IMR-90 (cell line): ENCODE data around the gene APP. TPM values are rescaled to one million over a fixed set of nuclear protein-coding genes. Genes with fewer than 3 reads are reported as not detected.

Experiments used
- ATAC-seq: fragments of 200-7000 bp; cut with Tn5 transposase; 2 replicates; pipeline ENCODE4 v1.9.1; 2020; ENCODE audit warnings: low read depth, mild to moderate bottlenecking, moderate library complexity
- BruUV-seq: library from RNA; stranded (reverse); fragments of 400-500 nt; replicated peaks from 2 replicates; lab custom pipeline; 2021; lab: Mats Ljungman, UMichigan
- CTCF ChIA-PET: fragments of 300-600 bp; formaldehyde crosslinking; extraction: SDS; loops from one replicate; lab custom pipeline; 2021; ENCODE audit warnings: antibody characterized with exemption; lab: Yijun Ruan, JAX
- POLR2A ChIA-PET: fragments of 300-600 bp; sonication (Branson Sonifier 250); formaldehyde crosslinking; loops from one replicate; lab custom pipeline; 2022; ENCODE audit warnings: antibody characterized with exemption; ENCODE audit not compliant: unreplicated experiment; lab: Charles Lee
- DNase-seq: peaks from one replicate; pipeline ENCODE4 v3.0.0; 2013
- H2AFZ ChIP-seq: replicated peaks from 2 replicates; pipeline ENCODE3; 2013; ENCODE audit warnings: low read length, mild to moderate bottlenecking; ENCODE audit not compliant: poor library complexity
- H2AK5ac ChIP-seq: 2 replicates; pipeline ENCODE4 v1.6.1; 2013; ENCODE audit warnings: low read depth, low read length, inconsistent platforms
- H2AK9ac ChIP-seq: replicated peaks from 2 replicates; pipeline ENCODE3; 2013; ENCODE audit warnings: mild to moderate bottlenecking, low read depth, low read length, moderate library complexity; ENCODE audit not compliant: poor library complexity
- H2BK120ac ChIP-seq: 2 replicates; pipeline ENCODE4 v1.6.1; 2013; ENCODE audit warnings: low read depth, low read length, inconsistent platforms
- H2BK15ac ChIP-seq: 3 replicates; pipeline ENCODE4 v1.6.1; 2013; ENCODE audit warnings: low read depth, low read length, inconsistent platforms
- H2BK20ac ChIP-seq: 2 replicates; pipeline ENCODE4 v1.6.1; 2013; ENCODE audit warnings: low read depth, mild to moderate bottlenecking, inconsistent platforms, low read length, moderate library complexity
- H2BK5ac ChIP-seq: 2 replicates; pipeline ENCODE4 v1.6.1; 2013; ENCODE audit warnings: mild to moderate bottlenecking, low read depth, low read length, inconsistent platforms; ENCODE audit not compliant: poor library complexity, severe bottlenecking
- H3K14ac ChIP-seq: replicated peaks from 2 replicates; pipeline ENCODE4 v1.6.1; 2013; ENCODE audit warnings: low read depth, low read length, inconsistent platforms
- H3K18ac ChIP-seq: 2 replicates; pipeline ENCODE4 v1.6.1; 2013; ENCODE audit warnings: low read depth, low read length, control low read depth
- H3K23ac ChIP-seq: 2 replicates; pipeline ENCODE4 v1.6.1; 2013; ENCODE audit warnings: low read depth, low read length, inconsistent platforms
- H3K27ac ChIP-seq: 2 replicates; pipeline ENCODE4 v1.5.1; 2013; ENCODE audit warnings: mild to moderate bottlenecking, control low read depth, low read length; ENCODE audit not compliant: insufficient read depth
- H3K27me3 ChIP-seq: 2 replicates; pipeline ENCODE4 v1.6.1; 2013; ENCODE audit warnings: low read length; ENCODE audit not compliant: control insufficient read depth, insufficient read depth
- H3K36me3 ChIP-seq: 2 replicates; pipeline ENCODE4 v1.6.1; 2013; ENCODE audit warnings: low read length, mixed read lengths; ENCODE audit not compliant: control insufficient read depth, insufficient read depth
- H3K4ac ChIP-seq: 2 replicates; pipeline ENCODE4 v1.6.1; 2013; ENCODE audit warnings: low read depth, low read length, inconsistent platforms
- H3K4me1 ChIP-seq: 2 replicates; pipeline ENCODE4 v1.6.1; 2013; ENCODE audit warnings: low read length, mixed read lengths; ENCODE audit not compliant: control insufficient read depth, insufficient read depth
- H3K4me2 ChIP-seq: 2 replicates; pipeline ENCODE4 v1.6.1; 2013; ENCODE audit warnings: low read depth, mild to moderate bottlenecking, control low read depth, low read length, moderate library complexity
- H3K4me3 ChIP-seq: 2 replicates; pipeline ENCODE4 v1.5.1; 2013; ENCODE audit warnings: low read depth, mild to moderate bottlenecking, control low read depth, low read length, moderate library complexity; ENCODE audit not compliant: insufficient read depth
- H3K56ac ChIP-seq: 2 replicates; pipeline ENCODE4 v1.6.1; 2013; ENCODE audit warnings: low read length, inconsistent platforms; ENCODE audit not compliant: insufficient read depth; ENCODE audit errors: extremely low read depth
- H3K79me1 ChIP-seq, 2 experiments: 2 replicates each; pipeline ENCODE4 v1.6.1; 2013; ENCODE audit warnings: low read length in 2 of 2, inconsistent platforms in 1 of 2, low read depth in 1 of 2
- H3K9ac ChIP-seq: 2 replicates; pipeline ENCODE4 v1.6.1; 2013; ENCODE audit warnings: low read depth, low read length, control low read depth
- H3K9me1 ChIP-seq: 2 replicates; pipeline ENCODE4 v1.6.1; 2013; ENCODE audit warnings: low read length, inconsistent platforms; ENCODE audit not compliant: insufficient read depth
- H3K9me3 ChIP-seq: 2 replicates; pipeline ENCODE4 v1.6.1; 2013; ENCODE audit warnings: low read length; ENCODE audit not compliant: control insufficient read depth, insufficient read depth
- H4K20me1 ChIP-seq: 2 replicates; pipeline ENCODE4 v1.6.1; 2013; ENCODE audit warnings: low read length, inconsistent platforms; ENCODE audit not compliant: insufficient read depth
- H4K5ac ChIP-seq: 2 replicates; pipeline ENCODE4 v1.6.1; 2013; ENCODE audit warnings: mild to moderate bottlenecking, low read depth, low read length, control low read depth
- H4K8ac ChIP-seq, 2 experiments: 2 replicates each; pipeline ENCODE4 v1.6.1; 2013; ENCODE audit warnings: low read depth in 2 of 2, low read length in 2 of 2, control low read depth in 1 of 2, inconsistent platforms in 1 of 2
- H4K91ac ChIP-seq: 2 replicates; pipeline ENCODE4 v1.6.1; 2013; ENCODE audit warnings: low read depth, low read length, inconsistent platforms; ENCODE audit not compliant: insufficient read depth
- CHD1 ChIP-seq: IDR thresholded peaks from 2 replicates; pipeline ENCODE4 v1.6.1; 2012; ENCODE audit warnings: low read depth, low read length, improper control_type of control experiment
- WGBS, 2 experiments: methylation state at CpG; one replicate each; pipeline versions ENCODE4 v1.1.5 to v1.1.7; 2013; ENCODE audit warnings: missing lambda C conversion rate in 2 of 2; ENCODE audit not compliant: insufficient read length in 1 of 2; ENCODE audit errors: extremely low coverage in 2 of 2; 5-methylcytosine and 5-hydroxymethylcytosine counted together
- dilution Hi-C: fragments of 300-500 bp; cut with HindIII; formaldehyde crosslinking; loops from one replicate; pipeline ENCODE4 v1.14.3; 2018; ENCODE audit warnings: low sequenced_read_pairs; ENCODE audit not compliant: unreplicated experiment
- in situ Hi-C: fragments of 300-500 bp; cut with MboI; formaldehyde crosslinking; loops from 3 replicates; pipeline ENCODE4 v1.14.3; 2019; ENCODE audit warnings: low sequenced_read_pairs, inconsistent platforms, mixed read lengths
- intact Hi-C: fragments of 100-400 bp; cut with micrococcal nuclease; formaldehyde crosslinking; loops from 2 replicates; pipeline ENCODE4 v1.10.0; 2022
- polyA plus RNA-seq, 3 experiments: library from polyadenylated mRNA; depleted of rRNA; stranded (reverse); fragments of >200 nt; gene quantifications; 2 replicates each; pipeline ENCODE4 v1.2.3, GENCODE V29; 2012; ENCODE audit warnings: low replicate concordance in 1 of 3
- total RNA-seq: library from RNA; depleted of rRNA; stranded (reverse); fragments of >200 nt; gene quantifications from 2 replicates; pipeline ENCODE4 v1.2.3, GENCODE V29; 2012
- TF ChIP-seq, protein P1 (sequence below): fragments of 150-350 bp; IDR thresholded peaks from 2 replicates; pipeline ENCODE4 v1.6.1; 2016; ENCODE audit warnings: low read depth, mild to moderate bottlenecking, low read length, moderate library complexity, borderline replicate concordance

Gene APP
- total and polyA plus RNA-seq, 2 of the 4 experiments (the other 2 are of a cell fraction), result 191 to 530 TPM

DNA sequence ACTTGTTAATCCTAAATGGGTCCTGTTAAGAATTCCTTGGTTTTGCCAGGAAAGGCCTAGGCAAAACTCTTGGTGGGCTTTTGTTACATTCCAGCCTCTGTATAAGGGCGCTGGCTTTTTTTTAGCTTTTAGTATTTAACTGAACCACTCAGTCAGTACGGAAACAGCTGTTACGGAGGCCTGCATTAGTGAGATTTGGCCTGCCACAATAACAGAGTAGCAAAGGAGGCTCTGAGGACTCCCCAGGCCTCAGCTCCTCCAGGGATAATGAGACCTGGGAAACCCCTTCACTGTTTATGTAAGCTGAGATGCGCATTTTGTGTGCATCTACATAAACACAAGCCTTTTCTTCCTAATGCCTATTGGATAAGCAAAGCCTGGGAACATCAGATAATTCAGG lies 210.2 kb downstream of the APP start:
- H2BK120ac ChIP-seq, result no peak overlapping the region
- H3K27me3 ChIP-seq, result no peaks in the 10 kb centered on the region
- no TSS peak for BruUV-seq
- H3K23ac ChIP-seq, result no peak overlapping the region
- no peaks in the 10 kb centered on the region; the same call in 1 of the 2 replicates for H3K4me1 ChIP-seq
- peaks cover 6% of the 10 kb centered on the region for H3K36me3 ChIP-seq
- H3K9ac ChIP-seq, result no peak overlapping the region
- no peak overlapping the region for H3K18ac ChIP-seq
- DNase-seq (no peak), ATAC-seq (no peak)
- no peak overlapping the region for H2BK20ac ChIP-seq
- no peak overlapping the region for H3K27ac ChIP-seq
- H3K9me1 ChIP-seq, result no peaks in the 10 kb centered on the region; the same call in 1 of the 2 replicates
- no peak overlapping the region for H3K56ac ChIP-seq
- peaks cover 13 to 24% of the 10 kb centered on the region in 2 experiments; a peak in 3 of 4 replicates for H3K79me1 ChIP-seq
- no peak overlapping the region for H2BK5ac ChIP-seq
- no peak overlapping the region for H2AK9ac ChIP-seq
- 83% methylated on average over 2 of the region's 4 CpGs; no CpG with 5 or more reads in 1 of the 2 experiments for WGBS, 2 experiments
- no peaks in the 10 kb centered on the region for H4K20me1 ChIP-seq
- no peak overlapping the region for H4K5ac ChIP-seq
- H2AFZ ChIP-seq, result no peak overlapping the region
- no peak overlapping the region for H3K4me3 ChIP-seq
- ChIA-PET POLR2A (no interaction called here), CTCF (no interaction called here)
- H3K14ac ChIP-seq, result no peak overlapping the region
- in situ Hi-C loops (no loop called here), intact Hi-C loops (no loop called here), dilution Hi-C loops (no loop called here)
- no peak overlapping the region for H4K8ac ChIP-seq
- H3K9me3 ChIP-seq, result no peaks in the 10 kb centered on the region
- H4K91ac ChIP-seq, result no peak overlapping the region
- no peak overlapping the region for H2BK15ac ChIP-seq
- no peak overlapping the region for H2AK5ac ChIP-seq
- H3K4me2 ChIP-seq, result no peak overlapping the region
- TF ChIP-seq CHD1, result no peak
- TF ChIP-seq, protein P1, sequence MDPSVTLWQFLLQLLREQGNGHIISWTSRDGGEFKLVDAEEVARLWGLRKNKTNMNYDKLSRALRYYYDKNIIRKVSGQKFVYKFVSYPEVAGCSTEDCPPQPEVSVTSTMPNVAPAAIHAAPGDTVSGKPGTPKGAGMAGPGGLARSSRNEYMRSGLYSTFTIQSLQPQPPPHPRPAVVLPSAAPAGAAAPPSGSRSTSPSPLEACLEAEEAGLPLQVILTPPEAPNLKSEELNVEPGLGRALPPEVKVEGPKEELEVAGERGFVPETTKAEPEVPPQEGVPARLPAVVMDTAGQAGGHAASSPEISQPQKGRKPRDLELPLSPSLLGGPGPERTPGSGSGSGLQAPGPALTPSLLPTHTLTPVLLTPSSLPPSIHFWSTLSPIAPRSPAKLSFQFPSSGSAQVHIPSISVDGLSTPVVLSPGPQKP, result no peak
- H3K4ac ChIP-seq, result no peak overlapping the region
